H1 (cell line): ENCODE measurements around the gene NFX1. TPM values are rescaled to one million over a fixed set of nuclear protein-coding genes. Genes with fewer than 3 reads are reported as not detected.

ENCODE experiments used
- CTCF ChIA-PET: fragments of 300-600 bp; sonication (Branson Sonifier 250); formaldehyde crosslinking; loops from one replicate; lab custom pipeline; 2021; ENCODE audit not compliant: partially characterized antibody; lab: Charles Lee
- POLR2A ChIA-PET: fragments of 300-600 bp; sonication (Branson Sonifier 250); formaldehyde crosslinking; loops from one replicate; lab custom pipeline; 2021; ENCODE audit warnings: inconsistent platforms; ENCODE audit not compliant: partially characterized antibody; lab: Charles Lee
- DNase-seq, 2 experiments: peaks; one replicate each; pipeline versions ENCODE4 v3.0.0 to v3.0.0-alpha.2; 2010 to 2022; ENCODE audit warnings: low spot score in 2 of 2, low read depth in 1 of 2, mixed read lengths in 1 of 2
- FAIRE-seq: peaks from 2 replicates; lab custom pipeline; 2011; peaks lifted over from hg19 to GRCh38; lab: Jason Lieb, UNC
- H2AFZ ChIP-seq: 2 replicates; pipeline ENCODE4 v1.8.1; 2012; ENCODE audit warnings: low read length, inconsistent platforms
- H2AK5ac ChIP-seq: 2 replicates; pipeline ENCODE4 v1.6.1; 2013; ENCODE audit warnings: low read depth, low read length
- H2BK120ac ChIP-seq: replicated peaks from 2 replicates; pipeline ENCODE3; 2013; ENCODE audit warnings: low read depth, low read length, inconsistent platforms
- H2BK12ac ChIP-seq: 2 replicates; pipeline ENCODE4 v1.6.1; 2013; ENCODE audit warnings: low read depth, low read length
- H2BK15ac ChIP-seq: 2 replicates; pipeline ENCODE4 v1.6.1; 2013; ENCODE audit warnings: low read length
- H2BK20ac ChIP-seq: 2 replicates; pipeline ENCODE4 v1.6.1; 2013; ENCODE audit warnings: low read length
- H2BK5ac ChIP-seq: 2 replicates; pipeline ENCODE4 v1.6.1; 2013; ENCODE audit warnings: low read depth, low read length
- H3K14ac ChIP-seq: 2 replicates; pipeline ENCODE4 v1.6.1; 2013; ENCODE audit warnings: inconsistent platforms; ENCODE audit not compliant: insufficient read length
- H3K18ac ChIP-seq: 2 replicates; pipeline ENCODE4 v1.6.1; 2013; ENCODE audit warnings: low read length; ENCODE audit errors: extremely low read depth
- H3K23ac ChIP-seq: 2 replicates; pipeline ENCODE4 v1.6.1; 2013; ENCODE audit warnings: inconsistent platforms; ENCODE audit not compliant: insufficient read length
- H3K23me2 ChIP-seq: 2 replicates; pipeline ENCODE4 v1.6.1; 2013; ENCODE audit warnings: low read depth, low read length
- H3K27ac ChIP-seq: 2 replicates; pipeline ENCODE4 v1.6.1; 2011; ENCODE audit warnings: low read depth, low read length, inconsistent platforms
- H3K27me3 ChIP-seq, 4 experiments: replicated peaks in 1 of 4; 1 replicate in 1 of 4; 2 replicates in 3 of 4; pipeline versions ENCODE4 v1.6.1 to v1.8.1; 2011 to 2013; ENCODE audit warnings: low read length in 3 of 4, mild to moderate bottlenecking in 3 of 4, inconsistent platforms in 2 of 4, mixed read lengths in 2 of 4, moderate library complexity in 1 of 4; ENCODE audit not compliant: control insufficient read depth in 3 of 4, insufficient read depth in 3 of 4; ENCODE audit errors: extremely low read depth in 1 of 4
- H3K36me3 ChIP-seq, 4 experiments: 2 replicates each; pipeline versions ENCODE4 v1.6.1 to v1.8.1; 2011 to 2013; ENCODE audit warnings: mild to moderate bottlenecking in 4 of 4, low read length in 3 of 4, moderate library complexity in 2 of 4, control low read depth in 1 of 4, inconsistent platforms in 1 of 4; ENCODE audit not compliant: insufficient read depth in 4 of 4, control insufficient read depth in 2 of 4
- H3K4ac ChIP-seq: replicated peaks from 2 replicates; pipeline ENCODE3; 2013; ENCODE audit warnings: low read length, low read depth, mixed read lengths, inconsistent platforms; ENCODE audit not compliant: insufficient read length
- H3K4me1 ChIP-seq, 4 experiments: replicated peaks in 1 of 4; 1 replicate in 1 of 4; 2 replicates in 3 of 4; pipeline versions ENCODE4 v1.6.1 to v1.8.1; 2011 to 2013; ENCODE audit warnings: low read length in 3 of 4, inconsistent platforms in 2 of 4, mixed read lengths in 1 of 4; ENCODE audit not compliant: insufficient read depth in 4 of 4, control insufficient read depth in 3 of 4
- H3K4me2 ChIP-seq, 2 experiments: 2 replicates each; pipeline versions ENCODE4 v1.6.1 to v1.8.1; 2011 to 2013; ENCODE audit warnings: low read depth in 2 of 2, low read length in 2 of 2, control low read depth in 1 of 2, inconsistent platforms in 1 of 2, mild to moderate bottlenecking in 1 of 2; ENCODE audit not compliant: insufficient read depth in 1 of 2
- H3K4me3 ChIP-seq, 4 experiments: fragments of 200-600, 300-600 bp in 1 of 4; sonication (generic), shearing (Covaris generic), sonication (Bioruptor Twin) in 1 of 4; 2 replicates each; pipeline versions ENCODE4 v1.5.1 to v1.8.1; 2011 to 2016; ENCODE audit warnings: low read length in 4 of 4, low read depth in 3 of 4, control low read depth in 2 of 4, inconsistent platforms in 2 of 4, mild to moderate bottlenecking in 2 of 4, mixed read lengths in 1 of 4, moderate library complexity in 1 of 4; ENCODE audit not compliant: insufficient read depth in 2 of 4; ENCODE audit errors: extremely low read depth in 1 of 4
- H3K56ac ChIP-seq: replicated peaks from 2 replicates; pipeline ENCODE3; 2013; ENCODE audit warnings: low read depth, mild to moderate bottlenecking, mixed read lengths, low read length, inconsistent platforms; ENCODE audit not compliant: insufficient read length
- H3K79me1 ChIP-seq: 2 replicates; pipeline ENCODE4 v1.6.1; 2013; ENCODE audit warnings: low read depth, low read length, control low read depth
- H3K79me2 ChIP-seq, 2 experiments: 2 replicates each; pipeline versions ENCODE4 v1.6.1 to v1.8.1; 2012 to 2013; ENCODE audit warnings: low read length in 2 of 2, mild to moderate bottlenecking in 2 of 2, inconsistent platforms in 1 of 2; ENCODE audit not compliant: insufficient read depth in 2 of 2, control insufficient read depth in 1 of 2
- H3K9ac ChIP-seq, 4 experiments: replicated peaks in 1 of 4; 1 replicate in 1 of 4; 2 replicates in 3 of 4; pipeline versions ENCODE4 v1.6.1 to v1.8.1; 2011 to 2013; ENCODE audit warnings: low read depth in 3 of 4, low read length in 3 of 4, control low read depth in 2 of 4, mild to moderate bottlenecking in 2 of 4, moderate library complexity in 2 of 4, inconsistent platforms in 1 of 4; ENCODE audit errors: extremely low read depth in 1 of 4
- H3K9me3 ChIP-seq, 2 experiments: 2 replicates each; pipeline versions ENCODE4 v1.6.1 to v1.8.1; 2012 to 2013; ENCODE audit warnings: mild to moderate bottlenecking in 2 of 2, moderate library complexity in 2 of 2, control low read depth in 1 of 2, inconsistent platforms in 1 of 2, low read depth in 1 of 2, low read length in 1 of 2, mixed read lengths in 1 of 2; ENCODE audit not compliant: insufficient read depth in 2 of 2
- H4K20me1 ChIP-seq, 2 experiments: replicated peaks in 1 of 2; 2 replicates each; pipeline versions ENCODE3 to v1.8.1; 2011 to 2013; ENCODE audit warnings: inconsistent platforms in 2 of 2, low read length in 2 of 2, mild to moderate bottlenecking in 1 of 2; ENCODE audit not compliant: insufficient read depth in 2 of 2, control insufficient read depth in 1 of 2
- H4K5ac ChIP-seq: 2 replicates; pipeline ENCODE4 v1.6.1; 2013; ENCODE audit warnings: low read length, low read depth, mixed read lengths, inconsistent platforms; ENCODE audit not compliant: insufficient read length
- H4K8ac ChIP-seq: 2 replicates; pipeline ENCODE4 v1.8.0; 2013; ENCODE audit warnings: mild to moderate bottlenecking, moderate library complexity, low read length, inconsistent platforms; ENCODE audit not compliant: insufficient read depth; ENCODE audit errors: extremely low read depth
- H4K91ac ChIP-seq: replicated peaks from 2 replicates; pipeline ENCODE3; 2013; ENCODE audit warnings: low read length, mixed read lengths, inconsistent platforms; ENCODE audit not compliant: insufficient read length
- GABPA ChIP-seq: IDR thresholded peaks from 2 replicates; pipeline ENCODE4 v1.6.1; 2011; ENCODE audit warnings: mild to moderate bottlenecking, low read length, moderate library complexity, borderline replicate concordance; ENCODE audit not compliant: insufficient read depth
- KDM1A ChIP-seq: fragments of 200-600, 300-600 bp; sonication (generic); IDR thresholded peaks from 2 replicates; pipeline ENCODE4 v1.7.1; 2016; ENCODE audit warnings: mild to moderate bottlenecking, low read length, borderline replicate concordance
- NANOG ChIP-seq: IDR thresholded peaks from 2 replicates; pipeline ENCODE4 v1.6.1; 2011; ENCODE audit warnings: low read length, low read depth, mild to moderate bottlenecking, inconsistent platforms; ENCODE audit not compliant: insufficient read depth, poor library complexity, severe bottlenecking
- RNF2 ChIP-seq: fragments of 200-900, 300-1000 bp; sonication (generic); IDR thresholded peaks from 2 replicates; pipeline ENCODE4 v1.7.1; 2016; ENCODE audit warnings: borderline replicate concordance, low read depth, mild to moderate bottlenecking, antibody characterized with exemption, low read length; ENCODE audit not compliant: poor library complexity, severe bottlenecking; ENCODE audit errors: missing control alignments
- SIN3A ChIP-seq, 2 experiments: IDR thresholded peaks in 1 of 2; conservative IDR thresholded peaks in 1 of 2; 2 replicates each; pipeline ENCODE4 v1.6.1; 2011 to 2012; ENCODE audit warnings: low read length in 2 of 2, improper control_type of control experiment in 1 of 2, low read depth in 1 of 2, mild to moderate bottlenecking in 1 of 2
- TAF7 ChIP-seq: optimal IDR thresholded peaks from 2 replicates; pipeline ENCODE3; 2011; ENCODE audit warnings: low read depth, mild to moderate bottlenecking, inconsistent platforms, low read length, moderate library complexity, borderline replicate concordance
- WGBS, 2 experiments: shearing (Covaris generic) in 1 of 2; methylation state at CpG; one replicate each; pipeline versions ENCODE4 v1.1.6 to v1.1.7; 2013 to 2015; ENCODE audit warnings: low lambda C conversion rate in 2 of 2, mixed read lengths in 2 of 2, inconsistent platforms in 1 of 2, low coverage in 1 of 2, missing lambda C conversion rate in 1 of 2; ENCODE audit not compliant: insufficient replicate concordance in 2 of 2, insufficient coverage in 1 of 2, insufficient read length in 1 of 2; ENCODE audit errors: extremely low coverage in 1 of 2, missing lambda C conversion rate in 1 of 2; 5-methylcytosine and 5-hydroxymethylcytosine counted together
- polyA plus RNA-seq, 7 experiments: library from polyadenylated mRNA; depleted of rRNA in 3 of 7; stranded (reverse) in 5 of 7; unstranded in 2 of 7; fragments of >200 nt in 5 of 7; fragments of 200-250 nt in 2 of 7; gene quantifications; 1 replicate in 5 of 7; 2 replicates in 1 of 7; 4 replicates in 1 of 7; pipeline versions ENCODE4 v1.2.1 to v1.2.3, GENCODE V29; 2011 to 2013; ENCODE audit warnings: missing spikeins in 2 of 7, mixed read lengths in 2 of 7
- total RNA-seq: library from RNA; stranded (reverse); fragmentation: NEBNext Ultra II Directional; extraction: Animal tissue kit (Norgen Biotek cat#: 25700); gene quantifications from 2 replicates; pipeline ENCODE4 v1.2.1, GENCODE V29; 2021
- TF ChIP-seq, protein P1 (sequence below): IDR thresholded peaks from 2 replicates; pipeline ENCODE4 v1.6.1; 2011; ENCODE audit warnings: low read depth, mild to moderate bottlenecking, low read length; ENCODE audit not compliant: insufficient read depth
- TF ChIP-seq, protein P2 (sequence below): IDR thresholded peaks from 2 replicates; pipeline ENCODE4 v1.6.1; 2012; ENCODE audit warnings: inconsistent platforms

The NFX1 gene
- total and polyA plus RNA-seq, 2 of the 8 experiments (the other 6 are each of a cell fraction or from before 2014, with no cell fraction given), result 19.4 to 28.4 TPM

DNA sequence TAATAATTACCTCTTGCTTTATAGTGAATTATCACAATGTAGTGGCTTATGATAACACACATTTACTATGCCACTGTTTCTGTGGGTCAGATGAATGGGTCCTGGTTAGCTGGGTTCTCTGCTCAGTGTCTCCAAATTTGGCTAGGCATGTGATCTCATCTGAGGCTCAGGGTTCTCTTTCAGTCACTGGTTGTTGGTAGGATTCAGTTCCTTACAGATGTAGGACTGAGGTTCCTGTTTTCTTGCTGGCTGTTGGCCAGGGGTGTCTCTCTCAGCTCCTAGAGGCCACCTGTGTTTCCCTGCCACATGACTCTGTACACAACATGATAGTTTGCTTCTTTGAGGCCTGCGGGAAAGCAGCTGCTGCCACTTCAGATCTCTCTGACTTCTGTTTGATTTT lies 7.1 kb downstream of the NFX1 start:
- POLR2A ChIA-PET, result interaction anchor here (0.7 to 1.8 kb wide), 6 partner anchors 10 to 44 kb away, joined by 3 to 5 read pairs (median 4); no protein-coding TSS in a partner anchor
- 95% methylated on average over 1 of the region's 1 CpG; no CpG with 5 or more reads in 1 of the 2 experiments for WGBS, 2 experiments
- TF ChIP-seq RNF2 (no peak), GABPA (no peak), KDM1A (no peak), TAF7 (no peak), SIN3A (conservative IDR thresholded peaks at IDR 0.05 in 1 of 2, IDR thresholded peaks at IDR 0.05 in 1 of 2; ENCODE audit: low read depth in 1 of 2, low read length in 2 of 2) (no peak), NANOG (no peak)
- TF ChIP-seq, protein P1, sequence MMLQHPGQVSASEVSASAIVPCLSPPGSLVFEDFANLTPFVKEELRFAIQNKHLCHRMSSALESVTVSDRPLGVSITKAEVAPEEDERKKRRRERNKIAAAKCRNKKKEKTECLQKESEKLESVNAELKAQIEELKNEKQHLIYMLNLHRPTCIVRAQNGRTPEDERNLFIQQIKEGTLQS, result no peak
- TF ChIP-seq, protein P2, sequence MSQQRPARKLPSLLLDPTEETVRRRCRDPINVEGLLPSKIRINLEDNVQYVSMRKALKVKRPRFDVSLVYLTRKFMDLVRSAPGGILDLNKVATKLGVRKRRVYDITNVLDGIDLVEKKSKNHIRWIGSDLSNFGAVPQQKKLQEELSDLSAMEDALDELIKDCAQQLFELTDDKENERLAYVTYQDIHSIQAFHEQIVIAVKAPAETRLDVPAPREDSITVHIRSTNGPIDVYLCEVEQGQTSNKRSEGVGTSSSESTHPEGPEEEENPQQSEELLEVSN, result no peak

More for the DNA sequence above, 7.1 kb downstream of the NFX1 start:
- Histone ChIP-seq H2BK15ac (no peak overlapping the region), H2AK5ac (no peak overlapping the region), H3K23me2 (no peaks in the 10 kb centered on the region), H3K18ac (no peak overlapping the region), H2AFZ (no peak overlapping the region), H3K79me1 (peaks cover 3% of the 10 kb centered on the region), H3K79me2 (peaks cover 0 to 38% of the 10 kb centered on the region in 2 experiments; a peak in 3 of 4 replicates), H3K4me3 (no peak overlapping the region), H3K4me2 (no peak overlapping the region), H4K5ac (no peak overlapping the region), H3K4ac (no peak overlapping the region), H2BK5ac (no peak overlapping the region), H3K9me3 (no peaks in the 10 kb centered on the region), H2BK20ac (no peak overlapping the region), H3K23ac (no peak overlapping the region), H3K14ac (no peak overlapping the region), H3K9ac (no peak overlapping the region), H3K27ac (no peak overlapping the region), H3K56ac (no peak overlapping the region), H3K27me3 (no peaks in the 10 kb centered on the region), H4K8ac (no peak overlapping the region), H4K20me1 (no peaks in the 10 kb centered on the region), H2BK120ac (no peak overlapping the region), H2BK12ac (no peak overlapping the region), H3K4me1 (no peaks in the 10 kb centered on the region), H4K91ac (no peak overlapping the region), H3K36me3 (peaks cover 4 to 68% (median 43%) of the 10 kb centered on the region in 4 experiments; a peak in 7 of 8 replicates)
- CTCF ChIA-PET, result interaction anchor here (0.6 to 1.2 kb wide), 3 partner anchors 34 to 155 kb away, joined by 3 read pairs; no protein-coding TSS in a partner anchor
- no peak for DNase-seq
- FAIRE-seq, result no peak
